OCI-LY3 (cell line): ENCODE measurements around the gene NDUFV1.

Experiments used
- EZH2phosphoT487 ChIP-seq: fragments of 200-600 bp; shearing (Covaris generic); IDR thresholded peaks from 2 replicates; pipeline ENCODE4 v1.6.1; 2018; ENCODE audit warnings: antibody characterized with exemption, mixed run types, low read depth
- TF ChIP-seq, protein P1 (sequence below): fragments of 200-600, 300-600 bp; sonication (generic); IDR thresholded peaks from 2 replicates; pipeline ENCODE4 v1.5.1; 2014; ENCODE audit warnings: antibody characterized with exemption, low read length, low read depth

DNA sequence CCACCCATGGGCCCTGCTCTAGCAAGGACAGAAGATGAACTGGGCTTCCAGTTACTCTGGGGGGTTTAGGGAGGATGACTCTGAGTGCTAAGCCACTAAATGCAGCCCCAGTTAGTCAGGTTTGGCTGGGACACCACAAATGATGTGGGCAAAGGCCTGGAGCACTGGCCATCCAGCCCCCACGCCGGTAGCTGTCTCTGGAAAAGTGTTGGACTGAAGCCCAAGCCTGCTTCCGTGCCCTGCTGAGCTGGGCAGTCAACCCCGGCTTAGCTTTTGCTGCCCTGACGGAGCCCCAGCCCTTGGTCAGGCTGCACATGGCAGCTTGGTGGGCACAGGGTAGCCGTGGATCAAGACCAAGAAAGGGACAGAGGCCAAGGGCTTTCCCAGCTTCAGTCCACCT is 28.8 kb upstream of the NDUFV1 start:
- TF ChIP-seq, protein P1, sequence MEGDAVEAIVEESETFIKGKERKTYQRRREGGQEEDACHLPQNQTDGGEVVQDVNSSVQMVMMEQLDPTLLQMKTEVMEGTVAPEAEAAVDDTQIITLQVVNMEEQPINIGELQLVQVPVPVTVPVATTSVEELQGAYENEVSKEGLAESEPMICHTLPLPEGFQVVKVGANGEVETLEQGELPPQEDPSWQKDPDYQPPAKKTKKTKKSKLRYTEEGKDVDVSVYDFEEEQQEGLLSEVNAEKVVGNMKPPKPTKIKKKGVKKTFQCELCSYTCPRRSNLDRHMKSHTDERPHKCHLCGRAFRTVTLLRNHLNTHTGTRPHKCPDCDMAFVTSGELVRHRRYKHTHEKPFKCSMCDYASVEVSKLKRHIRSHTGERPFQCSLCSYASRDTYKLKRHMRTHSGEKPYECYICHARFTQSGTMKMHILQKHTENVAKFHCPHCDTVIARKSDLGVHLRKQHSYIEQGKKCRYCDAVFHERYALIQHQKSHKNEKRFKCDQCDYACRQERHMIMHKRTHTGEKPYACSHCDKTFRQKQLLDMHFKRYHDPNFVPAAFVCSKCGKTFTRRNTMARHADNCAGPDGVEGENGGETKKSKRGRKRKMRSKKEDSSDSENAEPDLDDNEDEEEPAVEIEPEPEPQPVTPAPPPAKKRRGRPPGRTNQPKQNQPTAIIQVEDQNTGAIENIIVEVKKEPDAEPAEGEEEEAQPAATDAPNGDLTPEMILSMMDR, result no peak
- no peak for TF ChIP-seq EZH2phosphoT487
